Activated CD4-positive, alpha-beta T cell treated with anti-CD3 and anti-CD28 coated beads, Interleukin-2, amount 50 U/mL, for 48 hours (primary cell): ENCODE results near the gene AATK.

Experiments used
- DNase-seq, 2 experiments: peaks; one replicate each; pipeline ENCODE4 v3.0.0-alpha.2; 2020

The AATK gene

GRCh38 chr17:81181811-81182185 is 15.8 kb upstream of the AATK start:
- no peak for DNase-seq

GRCh38 chr17:81180836-81181810 is 15.1 kb upstream of the AATK start:
- no peak for DNase-seq

DNA sequence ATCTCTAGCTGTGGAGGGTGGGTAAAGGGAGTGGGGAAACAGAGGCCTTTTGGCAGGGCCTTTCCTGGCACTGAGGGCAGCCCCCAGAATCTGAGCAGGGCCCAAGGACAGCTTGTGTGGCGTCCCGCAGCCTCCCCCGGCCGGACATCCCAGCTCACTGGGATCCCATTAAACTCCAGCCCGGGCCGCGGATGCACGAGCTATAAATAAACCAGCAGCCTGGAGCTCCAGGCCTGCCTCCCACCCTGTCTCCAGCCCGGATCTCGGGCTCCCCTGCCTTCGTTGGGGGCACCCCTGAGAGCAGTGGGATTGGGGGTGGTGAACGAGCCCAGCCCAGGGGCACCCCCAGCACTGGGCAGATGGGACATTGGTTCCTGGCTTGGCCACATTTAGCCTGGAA is 13.8 kb upstream of the AATK start:
- DNase-seq, result no peak

GRCh38 chr17:81179220-81179619 is 13.2 kb upstream of the AATK start:
- DNase-seq, result no peak

- DNase-seq, result no peak
These were observed 12.4 kb upstream of the AATK start for GRCh38 chr17:81178136-81179091.

- DNase-seq, result no peak
These were observed 10.6 kb upstream of the AATK start for GRCh38 chr17:81176666-81177065.

DNA sequence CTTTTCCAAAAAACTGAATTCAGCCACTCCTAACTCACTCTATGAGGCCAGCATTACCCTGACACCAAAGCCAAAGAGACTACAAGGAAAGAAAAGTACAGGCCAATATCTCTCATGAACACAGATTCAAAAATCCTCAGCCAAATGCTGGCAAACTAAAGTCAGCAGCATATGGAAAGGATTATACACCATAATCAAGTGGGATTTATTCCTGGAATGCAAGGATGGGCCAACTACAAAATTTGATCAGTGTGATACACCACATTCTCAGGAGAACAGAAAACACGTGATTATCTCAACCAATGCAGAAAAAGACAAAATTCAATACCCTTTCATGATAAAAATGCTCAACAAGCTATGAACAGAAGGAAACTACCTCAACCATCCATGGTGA is 7.7 kb upstream of the AATK start:
- DNase-seq, result no peak

DNA sequence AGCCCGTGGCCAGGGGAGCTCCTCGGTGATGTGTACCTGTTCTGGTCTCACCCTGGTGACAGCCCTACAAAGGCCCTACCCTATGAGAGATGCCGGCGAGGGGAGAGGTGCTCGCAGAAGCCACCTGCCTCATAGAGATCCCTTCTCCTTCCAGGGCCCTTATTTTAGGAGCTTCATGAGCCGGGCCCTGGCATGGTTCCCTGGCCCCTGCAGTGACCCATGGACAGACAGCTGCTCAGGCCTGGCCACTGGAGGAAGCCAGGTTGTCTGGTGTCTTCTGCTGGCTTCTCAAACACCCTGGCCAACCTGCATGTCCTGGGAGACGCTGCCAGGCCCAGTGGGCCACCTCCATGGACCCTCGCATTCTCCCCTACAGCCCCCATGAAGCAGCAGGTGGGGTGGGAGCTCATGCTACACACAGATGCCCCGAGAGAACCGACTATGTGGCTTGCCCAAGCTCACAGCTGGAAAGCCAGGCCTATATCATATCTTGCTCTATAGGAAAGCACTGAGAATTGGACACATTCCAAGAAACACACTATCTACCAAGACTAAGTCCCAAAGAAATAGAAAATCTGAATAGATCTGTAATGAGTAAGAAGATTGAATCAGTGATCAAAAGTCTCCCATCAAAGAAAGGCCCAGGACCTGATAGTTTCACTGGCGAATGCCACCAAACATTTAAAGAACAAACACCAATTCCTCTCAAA is 7.2 kb upstream of the AATK start:
- no peak for DNase-seq

DNA sequence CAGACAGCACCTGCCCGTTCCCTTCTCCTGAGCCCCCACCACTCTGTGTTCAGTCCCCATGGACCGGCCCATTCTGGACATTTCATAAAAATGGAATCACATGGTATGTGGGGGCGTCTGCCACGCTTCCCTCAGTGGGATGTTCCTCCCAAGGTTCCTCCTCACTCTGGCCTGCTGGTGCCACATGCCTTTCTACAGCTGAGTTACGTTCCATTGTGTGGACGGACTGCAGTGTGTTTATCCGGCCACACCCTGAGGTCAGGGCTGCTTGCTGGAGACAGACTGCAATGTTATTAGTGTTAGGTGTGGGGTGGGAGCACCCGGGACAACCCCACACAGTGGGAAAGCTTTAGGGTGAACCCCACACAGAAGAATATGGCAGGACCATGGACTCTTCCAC is 5.9 kb upstream of the AATK start:
- no peak for DNase-seq

DNA sequence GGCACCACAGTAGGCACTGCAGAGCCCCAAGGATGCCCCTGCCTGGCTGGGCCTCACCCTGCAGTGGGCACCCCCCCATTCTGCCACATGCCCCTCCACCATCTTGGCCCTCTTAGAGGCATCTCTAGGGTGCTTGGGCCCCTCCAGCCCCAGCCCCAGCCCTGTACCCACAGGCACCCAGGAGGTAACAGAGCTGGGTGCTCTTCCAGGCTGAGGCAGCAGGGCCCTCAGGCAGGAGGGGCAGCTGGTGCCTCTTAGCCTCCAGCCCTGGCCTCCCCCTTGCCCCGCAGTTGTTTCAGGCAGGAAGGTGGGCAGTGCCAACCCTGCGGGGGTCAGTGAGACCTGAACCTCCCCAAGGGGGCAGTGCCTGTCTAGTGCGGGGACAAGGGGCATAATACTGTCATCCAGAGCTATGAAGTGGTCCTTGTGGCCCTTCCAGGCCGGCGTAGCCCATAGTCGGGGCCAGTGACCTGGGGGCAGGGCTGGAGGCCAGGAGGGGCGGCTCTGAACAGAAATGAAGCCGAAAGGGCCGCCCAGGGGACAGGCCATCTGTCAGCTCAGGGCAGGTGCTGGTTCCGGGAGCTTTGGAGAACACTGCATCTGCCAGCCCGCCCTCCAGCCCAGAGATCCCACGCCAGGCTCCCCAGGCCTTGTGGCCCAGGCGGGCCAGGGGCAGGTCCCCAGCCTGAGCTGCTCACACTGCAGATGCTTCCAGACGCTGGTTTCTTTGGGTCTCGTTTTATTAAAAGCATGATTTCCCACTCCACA is 4.9 kb upstream of the AATK start:
- DNase-seq, result no peak

- DNase-seq, result no peak
These were observed 3.9 kb upstream of the AATK start for GRCh38 chr17:81169870-81170309.

DNA sequence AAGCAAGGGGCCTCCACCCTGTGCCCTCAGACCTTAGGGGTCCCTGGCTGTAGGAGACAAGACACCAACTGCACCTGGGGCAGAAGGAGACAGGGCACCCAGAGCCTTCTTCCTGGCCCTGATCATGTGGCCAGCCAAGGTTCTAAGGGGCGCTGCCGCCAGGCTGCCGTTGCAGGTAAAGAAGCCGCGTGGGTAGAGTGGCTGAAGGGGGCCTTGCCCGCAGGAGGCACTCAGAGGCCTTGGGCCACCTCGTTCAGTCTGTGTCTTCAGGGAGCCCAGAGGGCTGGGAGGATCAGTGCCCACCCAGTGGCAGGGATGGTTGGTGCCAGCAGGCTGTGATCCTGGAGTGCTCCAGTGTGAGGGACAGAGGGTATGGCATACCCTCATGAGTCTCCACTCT is 1.6 kb upstream of the AATK start:
- DNase-seq, result no peak

- DNase-seq, result no peak
These were observed 1.1 kb upstream of the AATK start for GRCh38 chr17:81167194-81167524.

DNA sequence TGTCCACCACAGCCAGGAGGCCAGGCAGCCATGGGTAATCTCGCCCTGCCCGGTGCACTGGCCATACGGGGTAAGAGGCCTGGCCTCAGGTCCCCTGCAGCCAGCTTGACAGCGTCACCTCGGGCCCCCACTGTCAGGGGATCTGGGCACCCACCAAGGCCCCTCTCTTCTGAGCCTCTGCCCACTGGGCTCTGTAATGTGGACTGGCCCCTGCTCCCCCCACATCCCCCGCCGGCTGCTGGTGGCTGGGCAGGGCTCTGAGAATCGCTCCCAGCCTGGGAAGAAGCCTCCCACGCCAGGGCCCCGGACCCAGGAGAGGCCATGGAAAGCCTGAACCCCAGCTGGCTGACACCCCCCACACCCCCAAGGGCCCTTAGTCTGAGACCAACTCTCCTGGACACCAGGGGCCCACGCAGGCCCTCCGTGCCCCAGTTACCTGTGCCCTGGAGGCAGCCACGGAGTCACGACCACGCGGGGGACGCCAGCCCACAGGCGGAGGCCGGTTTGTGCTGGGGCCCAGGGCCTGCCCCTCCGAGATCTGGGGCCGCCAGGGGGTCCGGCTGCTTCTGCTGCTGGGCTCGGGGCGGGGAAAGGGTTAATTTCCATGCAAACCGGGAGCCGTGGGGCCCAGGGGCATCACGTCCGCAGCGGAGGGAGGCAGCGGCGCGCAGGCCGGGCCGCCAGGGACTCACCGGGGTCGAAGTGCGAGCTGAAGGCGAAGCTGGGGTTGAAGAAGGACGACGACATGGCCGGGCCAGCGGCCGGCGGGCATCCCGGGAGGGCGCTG is 582 bp downstream of the AATK start, which contains the start of gene PVALEF:
Gene PVALEF, plus strand, starts transcription at position 262 of the 787 bp plus-strand sequence. CDS start 15,720 bp downstream, outside the sequence.
- DNase-seq, result peak in 1 of 2 experiments; percentile 11

GRCh38 chr17:81164371-81165245 is 1.4 kb downstream of the AATK start:
- no peak for DNase-seq

- DNase-seq, result no peak
These were observed 2.2 kb downstream of the AATK start for GRCh38 chr17:81163703-81164370.

- DNase-seq, result no peak
These were observed 2.8 kb downstream of the AATK start for GRCh38 chr17:81163051-81163695.

GRCh38 chr17:81162491-81162890 is 3.5 kb downstream of the AATK start:
- DNase-seq, result no peak

DNA sequence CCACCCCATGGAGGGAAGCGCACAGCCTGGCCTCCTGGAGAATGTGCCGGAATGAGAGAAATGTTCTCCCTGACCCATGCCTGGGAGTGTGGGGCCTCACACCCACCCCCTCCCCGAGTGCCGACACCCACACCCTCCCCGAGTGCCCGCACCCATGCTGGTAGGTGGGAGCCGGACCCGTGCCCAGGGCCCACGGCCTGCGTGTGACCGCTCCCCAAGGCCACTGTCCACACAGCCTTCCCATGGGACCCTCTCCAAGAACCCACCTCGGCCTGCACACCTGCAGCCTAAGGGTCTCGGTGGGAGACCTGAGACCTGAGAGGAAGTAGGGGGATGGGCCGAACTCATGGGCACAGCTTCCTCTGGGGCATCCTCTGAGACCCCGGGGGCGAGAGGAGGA is 4.0 kb downstream of the AATK start:
- no peak for DNase-seq
